Lower leg skin (tissue), 3 donors: Measurements from ENCODE around the gene RAB26.

Experiments
- CTCF ChIP-seq, 3 donors: fragments of 450-650 bp; IDR thresholded peaks; one replicate each; pipeline ENCODE4 v1.5.1; 2016; ENCODE audit warnings: antibody characterized with exemption in 3 of 3, mild to moderate bottlenecking in 3 of 3, moderate library complexity in 2 of 3
- POLR2A ChIP-seq, 2 donors: fragments of 450-650 bp; IDR thresholded peaks; one replicate each; pipeline ENCODE4 v1.6.1; 2016 to 2017; ENCODE audit warnings: antibody characterized with exemption in 2 of 2, mild to moderate bottlenecking in 1 of 2, moderate library complexity in 1 of 2

- TF ChIP-seq CTCF (IDR thresholded peaks at IDR 0.05): no peak
- TF ChIP-seq POLR2A (IDR thresholded peaks at IDR 0.05): no peak
Observed at GRCh38 chr16:2184962-2185361, 36.5 kb downstream of the RAB26 start.
